RWPE1 (cell line): Measurements from ENCODE around the gene RAB6B.

Experiments
- CTCF ChIA-PET: fragments of 350-600 bp; sonication (Branson Sonifier 250); formaldehyde crosslinking; extraction: SDS; loops from one replicate; lab custom pipeline; 2021; lab: Yijun Ruan, JAX
- POLR2A ChIA-PET: fragments of 400-600 bp; formaldehyde crosslinking; extraction: SDS; loops from one replicate; lab custom pipeline; 2020; ENCODE audit warnings: antibody characterized with exemption; ENCODE audit not compliant: low non-redundant PET; lab: Yijun Ruan, JAX
- DNase-seq: peaks from one replicate; pipeline ENCODE4 v3.0.0; 2012; ENCODE audit warnings: low spot score
- H3K27ac ChIP-seq: fragments of 450-650 bp; 2 replicates; pipeline ENCODE4 v1.5.1; 2017
- TF ChIP-seq, protein P1 (sequence below): fragments of 450-650 bp; conservative IDR thresholded peaks from 2 replicates; pipeline ENCODE4 v1.5.1; 2017; ENCODE audit warnings: low read depth, mild to moderate bottlenecking

The RAB6B gene

DNA sequence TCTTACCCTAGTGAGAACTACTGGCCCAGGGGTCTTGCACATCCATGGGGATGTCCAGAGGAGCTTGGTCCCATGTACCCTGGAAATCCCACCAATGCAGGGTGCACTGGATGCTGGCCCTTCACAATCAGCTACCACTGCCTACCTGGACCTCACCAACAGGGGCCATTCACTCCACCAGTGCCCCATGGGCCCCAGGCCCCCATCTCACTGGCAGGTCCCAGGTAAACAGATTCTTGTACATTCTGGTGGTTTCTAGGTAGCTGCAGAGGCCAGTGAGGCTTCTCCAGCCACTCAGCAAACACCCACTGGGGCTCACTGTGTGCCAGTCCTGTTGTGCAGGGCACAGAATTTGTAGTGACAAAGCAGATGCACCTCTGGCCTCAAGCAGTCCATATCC lies 24.9 kb downstream of the RAB6B start:
- H3K27ac ChIP-seq: no peak overlapping the region
- ChIA-PET CTCF (interaction anchor here (0.6 kb wide), 1 partner anchor 22 kb away, joined by 3 read pairs; no protein-coding TSS in a partner anchor), POLR2A (no interaction called here)
- no peak for DNase-seq
- TF ChIP-seq, protein P1, sequence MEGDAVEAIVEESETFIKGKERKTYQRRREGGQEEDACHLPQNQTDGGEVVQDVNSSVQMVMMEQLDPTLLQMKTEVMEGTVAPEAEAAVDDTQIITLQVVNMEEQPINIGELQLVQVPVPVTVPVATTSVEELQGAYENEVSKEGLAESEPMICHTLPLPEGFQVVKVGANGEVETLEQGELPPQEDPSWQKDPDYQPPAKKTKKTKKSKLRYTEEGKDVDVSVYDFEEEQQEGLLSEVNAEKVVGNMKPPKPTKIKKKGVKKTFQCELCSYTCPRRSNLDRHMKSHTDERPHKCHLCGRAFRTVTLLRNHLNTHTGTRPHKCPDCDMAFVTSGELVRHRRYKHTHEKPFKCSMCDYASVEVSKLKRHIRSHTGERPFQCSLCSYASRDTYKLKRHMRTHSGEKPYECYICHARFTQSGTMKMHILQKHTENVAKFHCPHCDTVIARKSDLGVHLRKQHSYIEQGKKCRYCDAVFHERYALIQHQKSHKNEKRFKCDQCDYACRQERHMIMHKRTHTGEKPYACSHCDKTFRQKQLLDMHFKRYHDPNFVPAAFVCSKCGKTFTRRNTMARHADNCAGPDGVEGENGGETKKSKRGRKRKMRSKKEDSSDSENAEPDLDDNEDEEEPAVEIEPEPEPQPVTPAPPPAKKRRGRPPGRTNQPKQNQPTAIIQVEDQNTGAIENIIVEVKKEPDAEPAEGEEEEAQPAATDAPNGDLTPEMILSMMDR: no peak

DNA sequence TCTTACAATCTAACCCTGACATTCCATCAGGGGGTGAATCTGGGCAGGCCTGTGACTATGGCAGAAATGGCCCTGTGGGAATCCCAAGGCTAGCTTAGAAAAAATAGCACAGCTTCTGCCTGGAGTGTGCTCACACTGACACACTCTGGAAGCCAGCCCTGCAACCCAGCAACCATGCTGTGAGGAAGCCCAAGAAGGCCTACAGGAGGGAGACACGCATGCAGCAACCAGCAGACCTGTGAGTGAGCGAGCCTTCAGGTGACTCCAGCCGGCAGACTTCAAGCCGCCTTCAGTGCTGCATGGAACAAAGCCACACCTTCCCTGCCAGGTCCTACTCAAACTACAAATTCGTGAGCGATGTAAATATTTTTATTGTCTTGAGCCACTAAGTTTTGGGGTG lies 26.1 kb downstream of the RAB6B start:
- ChIA-PET POLR2A (no interaction called here), CTCF (no interaction called here)
- DNase-seq: no peak
- H3K27ac ChIP-seq: no peak overlapping the region
- TF ChIP-seq, protein P1: no peak

DNA sequence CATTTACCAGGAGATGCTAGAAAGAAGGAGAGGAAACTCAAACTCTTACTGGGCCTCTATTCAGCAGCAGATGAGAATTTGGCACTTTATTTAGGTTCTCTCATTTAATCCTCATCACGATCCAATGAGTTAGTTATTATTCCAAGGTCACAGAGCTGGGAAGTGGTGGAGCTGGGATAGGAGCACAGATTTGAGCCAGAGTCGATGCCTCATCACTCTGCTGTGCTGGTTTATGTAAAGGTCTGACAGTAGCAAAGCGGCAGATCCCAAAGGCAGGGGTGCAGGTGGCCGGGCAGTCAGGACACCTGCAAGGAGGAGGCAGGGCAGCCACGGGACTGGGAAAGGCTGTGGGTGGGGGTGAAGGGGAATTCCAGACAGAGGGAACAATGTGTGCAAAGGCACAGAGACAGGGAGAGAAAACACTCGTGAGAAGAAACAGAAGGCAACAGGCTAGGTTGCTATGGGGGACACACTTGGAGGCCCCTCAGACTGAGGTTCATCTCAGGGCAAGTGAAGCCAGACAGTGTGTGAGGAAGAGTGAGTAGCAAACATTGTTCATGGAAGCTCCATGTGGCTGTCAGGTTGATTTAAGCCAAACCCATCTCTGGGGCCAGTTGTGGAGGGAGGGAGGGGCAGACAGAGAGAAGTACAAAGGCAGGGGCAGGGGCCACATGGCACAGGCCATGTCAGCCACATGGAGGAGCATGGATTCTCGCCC lies 26.8 kb downstream of the RAB6B start:
- POLR2A ChIA-PET: no interaction called here
- CTCF ChIA-PET: no interaction called here
- DNase-seq: no peak
- TF ChIP-seq, protein P1: no peak
- no peak overlapping the region for H3K27ac ChIP-seq

DNA sequence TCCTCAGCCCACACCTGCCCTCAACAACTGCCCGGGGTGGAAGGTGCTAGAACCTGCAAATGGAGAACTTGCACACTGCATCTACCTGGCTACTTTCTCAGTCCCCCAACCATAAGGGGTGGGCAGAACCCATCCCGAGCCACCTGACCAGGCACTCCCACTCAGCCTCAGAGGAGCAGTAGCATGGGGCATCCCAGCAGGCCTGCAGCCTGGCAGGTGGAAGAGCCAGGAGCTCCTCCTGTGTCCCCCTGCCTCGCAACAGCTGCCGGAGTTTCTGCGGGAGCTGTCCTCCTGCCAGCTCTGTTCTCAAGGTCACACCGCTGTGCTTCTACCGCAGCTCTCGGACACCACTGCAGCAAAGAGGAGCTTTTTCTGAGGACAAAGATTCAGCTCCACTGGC lies 27.5 kb downstream of the RAB6B start:
- H3K27ac ChIP-seq: no peak overlapping the region
- ChIA-PET CTCF (no interaction called here), POLR2A (no interaction called here)
- no peak for DNase-seq
- TF ChIP-seq, protein P1: no peak

DNA sequence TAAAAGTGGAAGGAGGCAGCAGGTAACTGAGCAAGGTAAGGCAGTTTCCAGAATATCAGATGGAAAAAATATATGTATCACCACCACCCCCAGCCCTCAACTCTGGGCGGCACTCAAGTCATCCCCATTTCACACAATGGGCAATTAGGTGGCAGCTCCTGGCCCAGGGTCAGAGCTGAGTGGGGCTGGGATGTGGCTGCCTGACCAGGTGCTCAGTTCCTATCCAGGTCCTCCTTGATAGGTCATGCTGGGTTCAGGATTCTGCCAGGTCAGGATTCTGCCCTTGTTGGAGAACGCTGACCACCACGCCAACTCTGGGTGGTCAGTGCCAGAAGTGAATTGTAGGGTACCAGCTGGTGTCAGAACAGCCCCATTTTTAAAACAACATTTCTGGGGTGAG lies 29.5 kb downstream of the RAB6B start:
- TF ChIP-seq, protein P1: no peak
- CTCF ChIA-PET: no interaction called here
- H3K27ac ChIP-seq: no peak overlapping the region
- no peak for DNase-seq
- POLR2A ChIA-PET: no interaction called here

DNA sequence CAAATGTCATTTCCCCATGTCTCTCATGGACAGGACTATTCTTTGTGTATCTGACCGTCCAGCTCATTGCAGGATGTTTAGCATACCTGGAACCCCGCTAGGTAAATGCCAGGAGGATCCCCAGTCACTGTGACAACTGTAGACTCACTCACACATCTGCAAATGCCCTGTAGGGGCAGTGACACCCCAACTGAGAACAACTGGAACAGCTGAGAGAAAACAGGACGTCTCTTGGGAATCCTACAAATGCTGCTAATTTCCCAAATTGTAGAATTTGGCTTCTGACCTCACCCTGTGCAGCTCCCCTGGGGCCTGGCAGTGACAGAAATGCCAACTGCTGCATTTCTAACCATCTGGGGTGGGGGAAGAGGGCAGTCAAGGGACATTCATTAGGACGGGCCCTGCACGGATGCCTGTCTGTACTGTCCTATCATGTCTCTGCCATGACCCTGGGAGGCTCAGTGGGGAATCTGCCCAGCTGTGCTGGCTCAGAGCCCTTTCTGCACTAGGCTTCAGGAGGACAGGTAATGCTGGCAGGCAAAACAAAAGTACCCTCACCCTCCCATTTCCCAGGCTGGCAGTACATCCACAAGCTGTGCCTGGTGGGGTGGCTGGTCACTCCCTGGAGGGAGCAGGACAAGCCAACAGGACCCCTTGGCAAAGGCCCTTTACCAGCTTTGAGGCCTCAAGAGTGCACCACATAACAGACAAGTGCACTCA lies 30.4 kb downstream of the RAB6B start:
- CTCF ChIA-PET: no interaction called here
- H3K27ac ChIP-seq: no peak overlapping the region
- POLR2A ChIA-PET: no interaction called here
- TF ChIP-seq, protein P1: no peak
- DNase-seq: no peak
